Erythroblast (primary cell): ENCODE measurements around the gene CD3G.
"Not testable (repeated sequence)": the region's sequence is repeated elsewhere in the genome, so short reads cannot be mapped to it uniquely, and the experiment has no call there.

ENCODE experiments used
- DNase-seq, 2 experiments: peaks; one replicate each; lab custom pipeline; 2025; lab: John Stamatoyannopoulos, UW
- GATA1 ChIP-seq: IDR thresholded peaks from 2 replicates; pipeline ENCODE4 v1.6.1; 2011; ENCODE audit warnings: low read depth, mild to moderate bottlenecking, control low read depth, low read length, moderate library complexity
- POLR2A ChIP-seq: IDR thresholded peaks from 2 replicates; pipeline ENCODE4 v1.6.1; 2011; ENCODE audit warnings: mild to moderate bottlenecking, low read length

CD3G gene

GRCh38 chr11:118343981-118344515 is at the start of gene CD3G:
Gene CD3G, plus strand, starts transcription at chr11:118344344. Its CDS starts 80 bp downstream, at chr11:118344424.
- TF ChIP-seq GATA1 (no peak), POLR2A (no peak)
- no peak for DNase-seq

- TF ChIP-seq POLR2A (no peak), GATA1 (no peak)
Observed at GRCh38 chr11:118295199-118295598, 48.9 kb upstream of the CD3G start.

GRCh38 chr11:118295815-118296454 is 48.2 kb upstream of the CD3G start:
- TF ChIP-seq POLR2A (no peak), GATA1 (no peak)
- peak; percentile 17 to 39 for DNase-seq

More at GRCh38 chr11:118295199-118295598, 48.9 kb upstream of the CD3G start:
- DNase-seq: no peak

GRCh38 chr11:118301600-118302195 is 42.4 kb upstream of the CD3G start:
- TF ChIP-seq POLR2A: no peak
- no peak for TF ChIP-seq GATA1
- no peak for DNase-seq

DNA sequence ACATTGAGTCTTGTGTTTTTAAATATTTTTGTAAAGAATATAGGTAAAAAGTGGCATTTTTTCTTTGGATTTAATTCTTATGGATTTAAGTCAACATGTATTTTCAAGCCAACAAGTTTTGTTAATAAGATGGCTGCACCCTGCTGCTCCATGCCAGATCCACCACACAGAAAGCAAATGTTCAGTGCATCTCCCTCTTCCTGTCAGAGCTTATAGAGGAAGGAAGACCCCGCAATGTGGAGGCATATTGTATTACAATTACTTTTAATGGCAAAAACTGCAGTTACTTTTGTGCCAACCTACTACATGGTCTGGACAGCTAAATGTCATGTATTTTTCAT is 39.9 kb upstream of the CD3G start:
- DNase-seq: no peak
- TF ChIP-seq POLR2A (no peak), GATA1 (no peak)

DNA sequence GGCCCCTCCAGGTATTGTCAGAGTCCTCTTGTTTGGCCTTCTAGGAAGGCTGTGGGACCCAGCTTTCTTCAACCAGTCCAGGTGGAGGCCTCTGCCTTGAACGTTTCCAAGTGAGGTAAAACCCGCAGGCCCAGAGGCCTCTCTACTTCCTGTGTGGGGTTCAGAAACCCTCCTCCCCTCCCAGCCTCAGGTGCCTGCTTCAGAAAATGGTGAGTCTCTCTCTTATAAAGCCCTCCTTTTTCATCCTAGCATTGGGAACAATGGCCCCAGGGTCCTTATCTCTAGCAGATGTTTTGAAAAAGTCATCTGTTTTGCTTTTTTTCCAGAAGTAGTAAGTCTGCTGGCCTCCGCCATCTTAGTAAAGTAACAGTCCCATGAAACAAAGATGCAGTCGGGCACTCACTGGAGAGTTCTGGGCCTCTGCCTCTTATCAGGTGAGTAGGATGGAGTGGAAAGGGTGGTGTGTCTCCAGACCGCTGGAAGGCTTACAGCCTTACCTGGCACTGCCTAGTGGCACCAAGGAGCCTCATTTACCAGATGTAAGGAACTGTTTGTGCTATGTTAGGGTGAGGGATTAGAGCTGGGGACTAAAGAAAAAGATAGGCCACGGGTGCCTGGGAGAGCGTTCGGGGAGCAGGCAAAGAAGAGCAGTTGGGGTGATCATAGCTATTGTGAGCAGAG is 39.4 kb upstream of the CD3G start, which contains the start of gene CD3E:
Gene CD3E, plus strand, starts transcription at position 163 of the 681 bp plus-strand sequence. Its CDS starts 223 bp downstream, at position 386.
- no peak for DNase-seq
- TF ChIP-seq GATA1 (no peak), POLR2A (no peak)

DNA sequence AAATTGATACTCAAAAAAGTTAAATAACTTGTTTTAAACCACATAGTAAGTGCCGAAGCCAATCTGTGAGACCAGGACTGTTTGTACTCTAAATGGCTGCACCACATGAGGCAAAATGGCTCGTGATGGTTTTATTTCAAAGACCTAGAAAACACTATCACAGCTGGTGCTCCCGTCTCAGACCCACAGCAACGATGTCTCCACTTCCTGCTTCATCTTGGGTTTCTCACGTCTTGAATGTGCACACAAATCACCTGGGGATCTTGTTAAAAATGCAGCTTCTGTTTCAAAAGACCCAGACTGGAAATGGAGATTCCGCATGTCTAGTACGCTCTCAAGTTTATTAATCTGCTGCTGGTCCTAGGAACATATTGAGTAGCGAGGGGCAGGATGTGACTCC is 38.4 kb upstream of the CD3G start:
- TF ChIP-seq GATA1 (no peak), POLR2A (no peak)
- no peak for DNase-seq

- no peak for TF ChIP-seq POLR2A
- no peak for TF ChIP-seq GATA1
- no peak for DNase-seq
Observed at GRCh38 chr11:118306556-118306955, 37.6 kb upstream of the CD3G start.

DNA sequence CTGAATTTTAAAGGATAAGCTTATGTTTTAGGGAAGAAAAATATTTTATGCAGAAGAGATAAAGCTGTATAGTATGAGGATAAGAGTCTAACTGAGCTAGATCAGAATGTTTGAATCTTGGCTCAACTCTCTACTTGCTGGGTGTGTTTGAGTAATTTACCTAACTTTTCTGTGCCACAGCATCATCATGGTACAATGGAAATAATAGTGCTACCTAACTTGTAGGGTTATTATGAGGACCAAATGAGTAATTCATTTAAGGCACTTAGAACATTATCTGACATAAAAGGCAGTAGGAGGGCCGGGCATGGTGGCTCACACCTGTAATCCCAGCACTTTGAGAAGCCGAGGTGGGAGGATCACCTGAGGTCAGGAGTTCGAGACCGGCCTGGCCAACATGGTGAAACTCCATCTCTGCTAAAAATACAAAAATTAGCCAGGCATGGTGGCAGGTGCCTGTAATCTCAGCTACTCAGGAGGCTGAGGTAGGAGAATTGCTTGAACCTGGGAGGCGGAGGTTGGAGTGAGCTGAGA is 35.1 kb upstream of the CD3G start:
- DNase-seq: not testable (repeated sequence)

DNA sequence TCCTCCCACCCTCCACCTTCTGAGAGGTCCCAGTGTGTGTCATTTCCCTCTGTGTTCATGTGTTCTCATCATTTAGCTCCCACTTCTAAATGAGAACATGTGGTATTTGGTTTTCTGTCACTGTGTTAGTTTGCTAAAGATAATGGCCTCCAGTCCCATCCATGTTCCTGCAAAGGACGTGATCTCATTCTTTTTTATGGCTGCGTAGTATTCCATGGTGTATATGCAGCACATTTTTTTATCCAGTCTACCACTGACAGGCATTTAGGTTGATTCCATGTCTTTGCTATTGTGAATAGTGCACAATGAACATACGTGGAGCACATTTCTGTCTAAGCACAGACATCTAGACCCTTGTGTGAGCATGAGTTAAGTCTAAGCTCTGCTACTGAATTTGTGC is 33.9 kb upstream of the CD3G start:
- TF ChIP-seq GATA1 (no peak), POLR2A (no peak)
- no peak for DNase-seq

- DNase-seq: no peak
- no peak for TF ChIP-seq POLR2A
- no peak for TF ChIP-seq GATA1
Observed at GRCh38 chr11:118310781-118311485, 33.2 kb upstream of the CD3G start.

GRCh38 chr11:118311518-118311917 is 32.6 kb upstream of the CD3G start:
- TF ChIP-seq POLR2A (no peak), GATA1 (no peak)
- DNase-seq: no peak

GRCh38 chr11:118312328-118312727 is 31.8 kb upstream of the CD3G start:
- DNase-seq: no peak
- TF ChIP-seq GATA1: no peak

- no peak for DNase-seq
- no peak for TF ChIP-seq GATA1
- no peak for TF ChIP-seq POLR2A
Observed at GRCh38 chr11:118313242-118313641, 30.9 kb upstream of the CD3G start.
